HL-60 (cell line): ENCODE data around the gene THNSL1.

Experiments used
- POLR2AphosphoS5 ChIP-seq: IDR thresholded peaks from 2 replicates; pipeline ENCODE4 v1.6.1; 2012; ENCODE audit warnings: low read depth
- TF ChIP-seq, protein P1 (sequence below): IDR thresholded peaks from one replicate; pipeline ENCODE4 v1.5.1; 2011; ENCODE audit warnings: low read length, control low read depth, inconsistent platforms; ENCODE audit not compliant: insufficient read depth

DNA sequence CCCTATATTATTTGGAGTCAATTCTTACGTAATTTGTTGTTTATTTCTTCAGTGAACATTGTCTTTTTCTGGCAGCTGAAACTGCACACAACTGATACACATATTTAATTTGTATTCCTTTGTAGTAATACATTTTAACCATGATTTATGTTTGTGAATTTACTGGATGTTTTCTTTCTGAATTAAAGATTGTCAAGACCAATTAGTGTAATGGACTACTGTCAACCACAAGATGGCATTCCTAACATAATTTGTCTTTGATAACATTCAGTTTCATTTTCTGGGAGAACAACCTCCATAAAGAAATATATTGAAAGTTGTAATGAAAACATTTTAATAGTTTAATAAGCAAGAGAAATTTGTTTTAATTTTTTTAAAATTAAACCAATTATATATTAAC, 10.1 kb downstream of the THNSL1 start:
- TF ChIP-seq, protein P1, sequence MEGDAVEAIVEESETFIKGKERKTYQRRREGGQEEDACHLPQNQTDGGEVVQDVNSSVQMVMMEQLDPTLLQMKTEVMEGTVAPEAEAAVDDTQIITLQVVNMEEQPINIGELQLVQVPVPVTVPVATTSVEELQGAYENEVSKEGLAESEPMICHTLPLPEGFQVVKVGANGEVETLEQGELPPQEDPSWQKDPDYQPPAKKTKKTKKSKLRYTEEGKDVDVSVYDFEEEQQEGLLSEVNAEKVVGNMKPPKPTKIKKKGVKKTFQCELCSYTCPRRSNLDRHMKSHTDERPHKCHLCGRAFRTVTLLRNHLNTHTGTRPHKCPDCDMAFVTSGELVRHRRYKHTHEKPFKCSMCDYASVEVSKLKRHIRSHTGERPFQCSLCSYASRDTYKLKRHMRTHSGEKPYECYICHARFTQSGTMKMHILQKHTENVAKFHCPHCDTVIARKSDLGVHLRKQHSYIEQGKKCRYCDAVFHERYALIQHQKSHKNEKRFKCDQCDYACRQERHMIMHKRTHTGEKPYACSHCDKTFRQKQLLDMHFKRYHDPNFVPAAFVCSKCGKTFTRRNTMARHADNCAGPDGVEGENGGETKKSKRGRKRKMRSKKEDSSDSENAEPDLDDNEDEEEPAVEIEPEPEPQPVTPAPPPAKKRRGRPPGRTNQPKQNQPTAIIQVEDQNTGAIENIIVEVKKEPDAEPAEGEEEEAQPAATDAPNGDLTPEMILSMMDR, result no peak
- TF ChIP-seq POLR2AphosphoS5, result no peak
